HepG2 (cell line): ENCODE results near the gene ZFX.

Source experiments
- EP300 ChIP-seq, 3 experiments: sonication (generic) in 1 of 3; formaldehyde crosslinking in 1 of 3; IDR thresholded peaks; 2 replicates each; pipeline versions ENCODE4 v1.5.1 to v1.6.1; 2011 to 2020; ENCODE audit warnings: low read depth in 2 of 3, low read length in 2 of 3, borderline replicate concordance in 1 of 3, improper control_type of control experiment in 1 of 3, mild to moderate bottlenecking in 1 of 3, missing genetic modification reagents in 1 of 3, moderate library complexity in 1 of 3
- POLR2A ChIP-seq, 2 experiments: IDR thresholded peaks; 2 replicates each; pipeline ENCODE4 v1.6.1; 2011; ENCODE audit warnings: low read depth in 2 of 2, low read length in 2 of 2, mild to moderate bottlenecking in 1 of 2, moderate library complexity in 1 of 2; ENCODE audit not compliant: insufficient read depth in 1 of 2
- TF ChIP-seq, protein P1 (sequence below): sonication (generic); formaldehyde crosslinking; IDR thresholded peaks from 2 replicates; pipeline ENCODE4 v1.5.0; 2020; ENCODE audit warnings: mild to moderate bottlenecking, missing genetic modification reagents, moderate library complexity

DNA sequence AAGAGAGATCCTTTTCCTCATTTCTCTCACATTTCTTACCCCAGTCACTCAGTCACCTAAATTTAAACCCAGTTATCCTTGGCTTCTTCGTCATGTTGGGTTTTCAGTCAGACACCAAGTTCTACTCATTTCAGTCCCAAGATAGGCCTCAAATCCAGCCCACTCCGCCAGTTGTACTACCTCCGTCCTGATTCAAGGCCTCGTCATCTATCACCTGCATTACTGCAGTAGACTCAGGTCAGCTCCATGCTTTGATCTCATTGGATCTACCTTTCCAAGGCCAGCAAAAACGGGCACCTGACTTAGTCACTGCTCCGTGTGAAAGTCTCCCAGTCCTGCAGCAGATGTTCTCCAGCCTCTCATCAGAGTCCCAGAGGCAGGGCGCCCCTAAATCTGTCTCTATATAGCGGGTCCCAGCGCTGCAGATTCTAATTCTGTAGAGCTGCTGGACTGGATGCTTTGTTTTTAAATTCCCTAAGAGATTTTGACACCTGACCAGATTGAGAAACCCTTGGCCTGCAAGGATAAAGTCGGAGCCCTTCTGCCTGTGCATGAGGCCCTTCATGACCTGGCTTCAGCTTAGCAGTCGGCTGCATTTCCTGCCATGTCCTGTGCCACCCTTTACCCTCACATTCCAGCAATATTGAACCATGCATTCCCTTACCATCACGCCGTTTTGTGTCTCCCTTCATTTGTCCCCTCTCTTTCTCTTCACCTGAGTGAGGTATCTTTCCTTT lies 53.7 kb downstream of the ZFX start:
- TF ChIP-seq EP300 (IDR thresholded peaks at IDR 0.05; ENCODE audit: low read depth in 2 of 2, low read length in 2 of 2): no peak
- TF ChIP-seq EP300 (CRISPR knock-in tag; IDR thresholded peaks at IDR 0.05; ENCODE audit: borderline replicate concordance): no peak
- no peak for TF ChIP-seq POLR2A (IDR thresholded peaks at IDR 0.05; ENCODE audit: insufficient read depth in 1 of 2, low read depth in 2 of 2, low read length in 2 of 2)
- TF ChIP-seq, protein P1, sequence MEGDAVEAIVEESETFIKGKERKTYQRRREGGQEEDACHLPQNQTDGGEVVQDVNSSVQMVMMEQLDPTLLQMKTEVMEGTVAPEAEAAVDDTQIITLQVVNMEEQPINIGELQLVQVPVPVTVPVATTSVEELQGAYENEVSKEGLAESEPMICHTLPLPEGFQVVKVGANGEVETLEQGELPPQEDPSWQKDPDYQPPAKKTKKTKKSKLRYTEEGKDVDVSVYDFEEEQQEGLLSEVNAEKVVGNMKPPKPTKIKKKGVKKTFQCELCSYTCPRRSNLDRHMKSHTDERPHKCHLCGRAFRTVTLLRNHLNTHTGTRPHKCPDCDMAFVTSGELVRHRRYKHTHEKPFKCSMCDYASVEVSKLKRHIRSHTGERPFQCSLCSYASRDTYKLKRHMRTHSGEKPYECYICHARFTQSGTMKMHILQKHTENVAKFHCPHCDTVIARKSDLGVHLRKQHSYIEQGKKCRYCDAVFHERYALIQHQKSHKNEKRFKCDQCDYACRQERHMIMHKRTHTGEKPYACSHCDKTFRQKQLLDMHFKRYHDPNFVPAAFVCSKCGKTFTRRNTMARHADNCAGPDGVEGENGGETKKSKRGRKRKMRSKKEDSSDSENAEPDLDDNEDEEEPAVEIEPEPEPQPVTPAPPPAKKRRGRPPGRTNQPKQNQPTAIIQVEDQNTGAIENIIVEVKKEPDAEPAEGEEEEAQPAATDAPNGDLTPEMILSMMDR (CRISPR knock-in tag): no peak
